ENCODE measurements around the gene MAP3K14.

MAP3K14 gene

GRCh38 chr17:45269912-45270311 lies 46.9 kb downstream of the MAP3K14 start:
- TF ChIP-seq FOXP2 (optimal IDR thresholded peaks at IDR 0.05; ENCODE audit: borderline replicate concordance, extremely low read depth, extremely low read length, insufficient read depth), result no peak
- no peak for TF ChIP-seq TAF1 (IDR thresholded peaks at IDR 0.05; ENCODE audit: borderline replicate concordance, insufficient read depth, low read length)
- TF ChIP-seq, protein P1, sequence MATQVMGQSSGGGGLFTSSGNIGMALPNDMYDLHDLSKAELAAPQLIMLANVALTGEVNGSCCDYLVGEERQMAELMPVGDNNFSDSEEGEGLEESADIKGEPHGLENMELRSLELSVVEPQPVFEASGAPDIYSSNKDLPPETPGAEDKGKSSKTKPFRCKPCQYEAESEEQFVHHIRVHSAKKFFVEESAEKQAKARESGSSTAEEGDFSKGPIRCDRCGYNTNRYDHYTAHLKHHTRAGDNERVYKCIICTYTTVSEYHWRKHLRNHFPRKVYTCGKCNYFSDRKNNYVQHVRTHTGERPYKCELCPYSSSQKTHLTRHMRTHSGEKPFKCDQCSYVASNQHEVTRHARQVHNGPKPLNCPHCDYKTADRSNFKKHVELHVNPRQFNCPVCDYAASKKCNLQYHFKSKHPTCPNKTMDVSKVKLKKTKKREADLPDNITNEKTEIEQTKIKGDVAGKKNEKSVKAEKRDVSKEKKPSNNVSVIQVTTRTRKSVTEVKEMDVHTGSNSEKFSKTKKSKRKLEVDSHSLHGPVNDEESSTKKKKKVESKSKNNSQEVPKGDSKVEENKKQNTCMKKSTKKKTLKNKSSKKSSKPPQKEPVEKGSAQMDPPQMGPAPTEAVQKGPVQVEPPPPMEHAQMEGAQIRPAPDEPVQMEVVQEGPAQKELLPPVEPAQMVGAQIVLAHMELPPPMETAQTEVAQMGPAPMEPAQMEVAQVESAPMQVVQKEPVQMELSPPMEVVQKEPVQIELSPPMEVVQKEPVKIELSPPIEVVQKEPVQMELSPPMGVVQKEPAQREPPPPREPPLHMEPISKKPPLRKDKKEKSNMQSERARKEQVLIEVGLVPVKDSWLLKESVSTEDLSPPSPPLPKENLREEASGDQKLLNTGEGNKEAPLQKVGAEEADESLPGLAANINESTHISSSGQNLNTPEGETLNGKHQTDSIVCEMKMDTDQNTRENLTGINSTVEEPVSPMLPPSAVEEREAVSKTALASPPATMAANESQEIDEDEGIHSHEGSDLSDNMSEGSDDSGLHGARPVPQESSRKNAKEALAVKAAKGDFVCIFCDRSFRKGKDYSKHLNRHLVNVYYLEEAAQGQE (IDR thresholded peaks at IDR 0.05; ENCODE audit: insufficient read depth in 1 of 2, low read depth in 2 of 2, low read length in 2 of 2), result no peak
- no peak for TF ChIP-seq SIN3A (IDR thresholded peaks at IDR 0.05; ENCODE audit: borderline replicate concordance, insufficient read depth, low read length)
- no peak for TF ChIP-seq POLR2AphosphoS5 (IDR thresholded peaks at IDR 0.05; ENCODE audit: low read depth, low read length)

GRCh38 chr17:45267436-45268055 lies 49.3 kb downstream of the MAP3K14 start:
- TF ChIP-seq, protein P1 (IDR thresholded peaks at IDR 0.05; ENCODE audit: insufficient read depth in 1 of 2, low read depth in 2 of 2, low read length in 2 of 2), result no peak
- TF ChIP-seq POLR2AphosphoS5 (IDR thresholded peaks at IDR 0.05; ENCODE audit: low read depth, low read length) (no peak), TAF1 (IDR thresholded peaks at IDR 0.05; ENCODE audit: borderline replicate concordance, insufficient read depth, low read length) (no peak), FOXP2 (optimal IDR thresholded peaks at IDR 0.05; ENCODE audit: borderline replicate concordance, extremely low read depth, extremely low read length, insufficient read depth) (no peak), SIN3A (IDR thresholded peaks at IDR 0.05; ENCODE audit: borderline replicate concordance, insufficient read depth, low read length) (no peak)

DNA sequence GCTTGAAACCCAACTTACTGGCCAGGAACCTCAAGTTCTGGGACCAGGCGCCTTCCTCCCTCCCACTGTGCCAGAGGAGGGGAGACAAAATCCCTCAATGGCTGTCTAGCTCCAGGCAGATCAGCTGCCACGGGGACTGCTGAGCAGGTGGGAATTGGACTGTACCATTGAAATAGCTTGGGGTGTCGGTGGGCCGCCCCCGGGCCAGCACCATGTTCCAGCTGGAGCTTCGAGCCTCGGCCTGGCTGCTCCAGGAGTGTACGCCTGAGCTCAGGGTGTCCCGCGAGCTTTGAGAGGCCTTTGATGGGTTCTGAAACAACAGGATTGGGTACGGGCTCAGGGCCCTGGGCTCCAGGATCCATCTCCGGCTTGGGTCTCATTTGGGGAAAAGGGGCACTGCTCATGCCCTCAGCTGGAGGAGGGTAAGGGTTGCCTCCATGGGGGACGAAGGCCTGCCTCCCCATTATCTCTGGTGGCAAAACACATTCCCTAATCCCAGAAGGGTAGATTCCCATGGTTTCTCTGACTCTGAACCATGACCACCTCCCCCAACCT lies 50.4 kb downstream of the MAP3K14 start:
- TF ChIP-seq TAF1 (IDR thresholded peaks at IDR 0.05; ENCODE audit: borderline replicate concordance, insufficient read depth, low read length) (no peak), FOXP2 (optimal IDR thresholded peaks at IDR 0.05; ENCODE audit: borderline replicate concordance, extremely low read depth, extremely low read length, insufficient read depth) (no peak), POLR2AphosphoS5 (IDR thresholded peaks at IDR 0.05; ENCODE audit: low read depth, low read length) (no peak), SIN3A (IDR thresholded peaks at IDR 0.05; ENCODE audit: borderline replicate concordance, insufficient read depth, low read length) (no peak)
- TF ChIP-seq, protein P1 (IDR thresholded peaks at IDR 0.05; ENCODE audit: insufficient read depth in 1 of 2, low read depth in 2 of 2, low read length in 2 of 2), result no peak

- TF ChIP-seq, protein P1 (IDR thresholded peaks at IDR 0.05; ENCODE audit: insufficient read depth in 1 of 2, low read depth in 2 of 2, low read length in 2 of 2), result no peak
- TF ChIP-seq SIN3A (IDR thresholded peaks at IDR 0.05; ENCODE audit: borderline replicate concordance, insufficient read depth, low read length), result no peak
- TF ChIP-seq POLR2AphosphoS5 (IDR thresholded peaks at IDR 0.05; ENCODE audit: low read depth, low read length), result no peak
- TF ChIP-seq TAF1 (IDR thresholded peaks at IDR 0.05; ENCODE audit: borderline replicate concordance, insufficient read depth, low read length), result no peak
- no peak for TF ChIP-seq FOXP2 (optimal IDR thresholded peaks at IDR 0.05; ENCODE audit: borderline replicate concordance, extremely low read depth, extremely low read length, insufficient read depth)
These were observed 51.0 kb downstream of the MAP3K14 start for GRCh38 chr17:45265821-45266220.

Data from PFSK-1 (cell line).